HG02938 (cell line): ENCODE results near the gene KAZN.

Experiments used
- ATAC-seq: cut with Tn5 transposase; IDR thresholded peaks from one replicate; pipeline ENCODE4 v1.9.1; 2021; ENCODE audit warnings: mild to moderate bottlenecking, moderate library complexity; ENCODE audit not compliant: unreplicated experiment

KAZN gene

DNA sequence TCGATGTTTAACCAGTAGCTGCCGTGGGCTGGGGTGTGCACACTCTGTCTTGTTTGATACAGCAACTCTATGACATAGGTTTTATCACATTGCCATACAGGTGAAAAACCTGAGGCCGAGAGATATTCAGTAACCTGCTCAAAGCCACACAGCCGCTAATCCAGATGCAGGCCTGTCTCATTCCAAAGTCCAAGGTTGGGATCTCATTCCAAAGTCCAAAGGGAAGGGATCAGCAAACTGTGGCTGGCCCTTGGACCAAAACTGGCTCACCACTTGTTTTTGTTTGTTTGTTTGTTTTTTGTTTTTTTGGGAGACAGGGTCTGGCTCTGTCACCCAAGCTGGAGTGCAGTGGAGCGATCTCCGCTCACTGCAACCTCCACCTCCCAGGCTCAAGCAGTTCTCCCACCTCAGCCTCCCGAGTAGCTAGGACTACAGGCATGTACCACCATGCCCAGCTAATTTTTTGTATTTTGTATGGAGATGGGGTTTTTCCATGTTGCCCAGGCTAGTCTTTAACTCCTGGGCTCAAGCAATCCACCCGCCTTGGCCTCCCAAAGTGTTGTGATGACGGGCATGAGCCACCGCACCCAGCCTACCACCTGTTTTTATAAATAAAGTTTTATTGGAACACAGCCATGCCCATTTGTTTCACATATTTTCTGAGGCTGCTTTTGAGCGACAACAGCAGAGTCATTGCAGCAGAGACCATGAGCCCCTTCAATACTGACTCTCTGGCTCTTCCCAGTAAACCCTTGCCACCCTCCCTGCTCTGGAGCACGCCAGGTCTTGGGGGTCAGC is 391.6 kb downstream of the KAZN start:
- ATAC-seq, result no peak

DNA sequence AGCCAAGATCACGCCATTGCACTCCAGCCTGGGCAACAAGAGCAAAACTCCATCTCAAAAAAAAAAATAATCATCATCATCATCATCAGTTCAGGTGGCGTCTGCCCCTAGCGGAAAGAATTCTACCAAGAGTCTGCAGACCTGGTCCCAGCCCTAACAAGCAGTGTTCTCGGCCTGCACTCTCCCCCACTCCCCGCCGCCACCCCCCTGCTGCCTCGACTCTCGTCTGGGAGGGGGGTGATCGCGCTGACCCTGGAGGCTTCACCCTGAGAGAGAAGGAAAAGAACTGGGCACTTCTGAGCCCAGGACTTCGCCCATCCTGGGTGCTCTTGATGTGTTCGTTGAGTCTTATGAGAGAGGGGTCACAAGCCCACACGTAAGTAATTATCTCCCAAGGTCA is 394.9 kb downstream of the KAZN start:
- ATAC-seq, result no peak

GRCh38 chr1:14994148-14994547 is 395.7 kb downstream of the KAZN start:
- no peak for ATAC-seq

DNA sequence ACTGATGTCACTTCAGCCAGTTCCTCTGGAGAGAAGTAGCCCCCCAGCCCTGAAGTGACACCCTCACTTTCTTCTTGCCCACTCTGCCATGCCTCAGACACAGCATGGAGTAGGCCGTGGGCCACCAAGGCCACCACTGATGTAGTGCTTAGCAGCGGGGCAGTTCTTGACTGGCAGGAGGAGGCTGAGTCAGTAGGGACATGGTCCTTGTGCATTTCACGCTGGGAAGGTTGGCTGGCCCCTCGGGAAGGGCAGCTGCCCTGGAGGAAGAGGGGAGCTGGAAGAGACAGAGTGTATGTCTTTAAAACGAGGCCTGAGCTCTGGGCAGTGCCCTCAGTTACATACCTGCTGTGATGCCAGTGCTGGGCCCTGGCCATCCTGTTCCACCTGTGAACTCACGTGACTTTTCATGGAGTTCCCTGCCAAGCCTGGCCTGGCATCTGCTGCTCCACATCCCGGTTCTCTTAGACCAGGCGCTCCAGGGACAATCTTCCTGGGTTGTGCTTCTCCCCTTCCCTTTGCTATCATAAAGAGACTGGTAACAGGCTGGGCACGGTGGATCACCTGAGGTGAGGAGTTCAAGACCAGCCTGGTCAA is 396.5 kb downstream of the KAZN start:
- ATAC-seq, result no peak

GRCh38 chr1:14996133-14997050 is 397.9 kb downstream of the KAZN start:
- no peak for ATAC-seq

DNA sequence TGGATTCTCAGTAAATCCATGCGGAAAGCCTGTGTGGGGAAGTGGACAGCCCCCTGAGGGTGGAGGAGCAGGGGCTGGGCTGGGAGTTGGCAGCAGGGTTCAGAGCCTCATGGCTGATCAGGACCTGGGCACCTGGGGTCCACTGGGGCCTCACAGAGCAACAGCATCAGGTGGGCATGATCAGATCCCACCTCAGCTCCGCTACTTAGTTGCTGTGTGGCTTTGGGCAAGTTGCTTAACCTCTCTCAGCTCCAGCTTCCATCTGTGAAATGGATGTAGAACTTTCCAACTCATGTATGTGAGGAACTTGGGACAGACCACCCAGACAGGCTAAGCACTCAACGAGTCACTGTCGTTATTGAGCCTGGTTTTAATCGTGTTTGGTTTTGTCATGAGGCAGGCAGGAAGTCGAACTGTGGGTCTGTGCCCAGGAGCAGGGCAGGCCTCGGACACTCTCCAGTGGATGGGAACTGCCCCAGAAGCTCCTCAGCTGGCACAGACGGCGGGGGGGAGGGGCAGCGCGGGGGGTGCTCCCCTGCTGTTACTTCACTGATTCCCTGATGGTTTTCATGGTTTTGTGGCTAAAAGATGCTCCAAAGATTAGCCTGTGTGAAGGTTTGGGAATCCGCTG is 399.3 kb downstream of the KAZN start:
- ATAC-seq, result no peak

DNA sequence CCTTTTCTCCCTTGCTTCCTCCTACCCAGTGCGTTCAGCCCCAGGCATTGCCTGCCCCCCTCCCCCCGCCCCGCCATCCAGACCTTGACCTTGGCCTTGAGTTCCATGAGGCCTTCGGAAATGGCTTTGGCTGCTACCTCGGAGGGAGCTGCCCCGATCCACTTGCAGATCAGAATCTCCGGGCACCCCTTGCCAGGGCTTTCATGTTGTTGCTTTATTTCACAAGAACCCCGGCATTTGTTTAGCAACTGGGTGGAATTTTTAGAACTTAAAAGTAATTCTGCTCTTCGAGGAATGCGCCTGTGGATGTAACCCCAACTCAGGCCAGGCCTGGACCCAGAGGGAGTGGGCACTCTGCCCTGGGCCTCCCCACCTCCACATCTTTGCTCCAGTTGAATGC is 401.0 kb downstream of the KAZN start:
- no peak for ATAC-seq

- ATAC-seq, result no peak
Observed at GRCh38 chr1:15000030-15000429, 401.5 kb downstream of the KAZN start.

DNA sequence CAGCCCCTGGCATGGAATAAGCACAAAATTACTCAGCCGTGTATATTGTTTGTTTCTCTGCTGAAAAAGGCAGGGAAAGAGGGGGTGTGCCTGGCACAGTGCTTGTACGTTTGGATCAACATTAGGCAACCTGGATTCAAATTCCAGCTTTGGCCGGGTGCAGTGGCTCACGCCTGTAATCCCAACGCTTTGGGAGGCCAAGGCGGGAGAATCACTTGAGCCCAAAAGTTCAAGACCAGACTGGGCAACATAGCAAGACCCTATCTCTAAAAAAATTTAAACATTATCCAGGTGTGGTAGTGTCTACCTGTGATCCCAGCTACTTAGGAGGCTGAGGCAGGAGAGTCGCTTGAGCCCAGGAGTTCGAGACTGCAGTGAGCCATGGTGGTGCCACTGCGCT is 402.2 kb downstream of the KAZN start:
- no peak for ATAC-seq

DNA sequence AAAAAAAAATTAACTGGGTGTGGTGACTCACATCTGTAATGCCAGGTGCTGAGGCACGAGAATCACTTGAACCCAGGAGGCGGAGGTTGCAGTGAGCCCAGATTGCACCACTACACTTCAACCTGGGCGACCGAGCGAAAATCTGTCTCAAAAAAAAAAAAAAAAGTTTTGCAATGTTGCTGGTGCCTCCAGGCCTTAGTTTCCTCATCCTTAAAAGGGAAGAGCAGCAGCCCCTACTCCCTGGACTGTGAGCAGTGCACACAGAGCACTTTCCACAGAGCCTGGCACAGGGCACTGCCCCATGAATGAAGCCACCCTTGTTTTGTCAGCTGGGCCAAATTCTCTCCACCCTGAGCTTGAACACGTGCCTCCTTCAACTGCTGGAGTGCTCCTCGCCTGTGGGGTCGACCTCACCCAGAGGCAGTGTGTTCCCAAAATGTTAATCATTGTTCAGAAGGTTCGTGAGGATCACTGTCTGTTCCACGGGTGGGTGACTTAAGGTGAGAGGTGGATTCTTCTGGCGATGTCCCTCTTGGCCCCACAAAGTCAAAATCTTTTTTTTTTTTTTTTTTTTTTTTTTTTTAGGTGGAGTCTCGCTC is 402.9 kb downstream of the KAZN start:
- no peak for ATAC-seq

DNA sequence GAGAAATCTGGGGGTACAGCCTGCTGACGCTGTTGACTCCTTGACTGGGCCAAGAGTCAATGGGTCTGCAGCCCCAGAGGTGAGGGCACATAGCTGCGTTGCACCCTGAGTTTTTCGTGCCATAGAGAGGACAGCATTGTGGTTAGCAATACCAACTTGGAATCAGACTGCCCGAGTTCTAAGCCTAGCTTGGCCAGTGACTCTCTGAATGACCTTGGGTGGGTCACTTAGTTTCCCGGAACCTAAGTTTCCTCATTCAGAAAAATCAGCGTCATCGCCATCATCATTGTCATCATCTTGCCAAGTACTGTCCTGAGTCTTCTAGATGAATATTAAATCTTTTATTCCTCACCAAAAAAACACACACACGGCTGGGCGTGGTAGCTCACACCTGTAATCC is 403.8 kb downstream of the KAZN start:
- ATAC-seq, result no peak

- no peak for ATAC-seq
Observed at GRCh38 chr1:15004396-15004795, 405.9 kb downstream of the KAZN start.

DNA sequence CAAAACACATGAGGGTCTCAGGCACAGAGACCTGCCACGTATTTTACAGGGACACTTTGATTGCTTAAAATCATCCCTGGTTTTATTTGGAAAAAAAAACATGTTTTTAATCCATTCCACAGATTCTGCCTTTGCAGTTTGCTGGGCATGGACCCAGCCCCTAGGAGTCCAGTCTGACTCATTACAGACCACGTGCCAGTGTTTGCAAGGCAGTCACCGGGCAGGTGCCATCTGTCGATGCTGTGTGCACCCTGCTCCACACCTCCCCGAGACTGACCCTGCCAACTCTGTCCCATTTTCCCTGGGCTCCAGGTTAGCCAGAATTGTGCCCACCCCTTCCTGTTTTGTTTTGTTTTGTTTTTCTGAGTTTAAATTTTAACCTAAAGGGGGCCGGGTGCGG is 406.6 kb downstream of the KAZN start:
- ATAC-seq, result no peak

DNA sequence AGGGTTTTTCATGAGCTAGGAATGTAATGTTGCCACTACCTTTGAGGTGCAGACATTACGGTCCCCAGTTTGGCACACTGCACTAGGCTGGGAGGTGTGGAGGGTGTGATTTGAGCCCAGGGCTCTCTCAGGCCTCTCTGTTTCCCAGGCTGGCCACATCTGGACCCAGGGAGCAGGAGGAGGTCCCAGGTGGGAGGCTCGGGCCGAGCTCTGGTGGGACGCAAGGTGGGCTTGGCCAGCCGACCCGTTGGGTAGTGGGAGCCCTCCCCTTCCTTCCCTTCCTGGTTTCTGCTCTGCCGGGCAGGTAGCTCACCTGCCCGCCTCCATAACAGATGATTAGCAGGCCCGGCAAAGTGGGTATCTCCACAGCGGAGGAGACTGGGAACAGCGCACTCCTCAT is 408.9 kb downstream of the KAZN start:
- ATAC-seq, result no peak

GRCh38 chr1:15007842-15008241 is 409.4 kb downstream of the KAZN start:
- ATAC-seq, result no peak

DNA sequence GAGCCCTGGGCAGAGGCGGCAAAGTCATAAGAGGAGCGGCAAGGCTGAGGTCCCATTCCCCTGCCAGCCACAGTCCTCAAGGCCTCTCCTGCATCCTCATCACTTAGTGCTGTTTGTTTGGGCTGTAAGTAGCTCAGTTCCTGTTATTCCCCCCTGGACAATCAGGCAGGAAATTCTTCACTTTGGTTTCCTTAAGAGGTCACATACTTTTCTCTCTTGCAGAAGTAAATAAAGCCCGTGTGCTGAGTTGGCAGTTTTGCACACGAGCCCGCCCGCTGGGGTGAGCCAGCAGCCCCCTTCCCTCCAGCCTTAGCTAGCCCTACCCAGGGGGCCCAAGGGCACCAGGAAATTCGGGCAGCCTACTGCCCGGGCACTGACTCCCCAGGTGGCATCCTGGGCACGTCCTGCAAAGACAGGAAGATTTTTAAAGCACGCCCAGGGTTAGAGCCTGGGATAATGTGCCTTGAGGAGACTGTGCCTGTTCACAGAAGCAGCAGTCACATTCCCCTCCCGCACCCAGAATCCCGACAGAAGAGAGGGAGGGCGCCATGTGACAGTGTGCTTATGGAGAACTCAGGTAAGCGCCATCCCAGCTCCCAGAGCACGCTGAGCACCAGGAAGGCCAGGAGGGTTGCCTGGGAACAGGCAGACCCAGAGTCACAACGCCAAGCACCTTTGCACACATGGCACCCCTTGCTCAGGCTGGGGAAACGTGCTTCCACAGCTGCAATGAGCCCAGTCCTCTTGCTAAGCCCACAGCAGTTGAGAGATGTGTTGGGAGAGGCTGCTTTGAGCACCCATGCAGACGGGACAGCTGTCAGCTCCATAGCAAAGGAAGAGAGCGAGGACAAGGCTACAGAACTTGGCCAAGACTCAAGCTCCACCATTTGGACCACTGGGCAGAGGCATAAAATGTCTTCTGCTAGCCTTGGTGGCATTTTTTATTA is 410.6 kb downstream of the KAZN start:
- no peak for ATAC-seq

- ATAC-seq, result no peak
Observed at GRCh38 chr1:15011160-15011559, 412.7 kb downstream of the KAZN start.

DNA sequence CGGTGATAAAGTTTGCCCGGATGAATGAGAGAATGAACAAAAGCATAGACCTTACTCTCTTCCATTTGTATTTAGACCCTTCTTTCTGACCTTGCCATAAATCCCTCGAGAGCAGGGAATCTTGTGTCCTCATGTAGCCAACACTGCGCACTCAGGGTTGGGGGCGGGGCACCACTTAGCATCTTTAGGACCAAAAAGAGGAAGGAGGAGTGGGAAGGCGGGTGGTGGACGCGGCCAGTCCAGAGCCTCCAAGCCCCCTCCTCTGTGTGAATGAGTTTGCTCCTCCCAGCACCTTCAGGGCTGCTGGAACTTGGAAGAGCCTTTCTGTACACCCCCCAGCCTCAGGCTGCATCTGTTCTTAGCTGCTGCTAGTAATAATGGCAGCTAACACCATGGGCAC is 413.2 kb downstream of the KAZN start:
- no peak for ATAC-seq

DNA sequence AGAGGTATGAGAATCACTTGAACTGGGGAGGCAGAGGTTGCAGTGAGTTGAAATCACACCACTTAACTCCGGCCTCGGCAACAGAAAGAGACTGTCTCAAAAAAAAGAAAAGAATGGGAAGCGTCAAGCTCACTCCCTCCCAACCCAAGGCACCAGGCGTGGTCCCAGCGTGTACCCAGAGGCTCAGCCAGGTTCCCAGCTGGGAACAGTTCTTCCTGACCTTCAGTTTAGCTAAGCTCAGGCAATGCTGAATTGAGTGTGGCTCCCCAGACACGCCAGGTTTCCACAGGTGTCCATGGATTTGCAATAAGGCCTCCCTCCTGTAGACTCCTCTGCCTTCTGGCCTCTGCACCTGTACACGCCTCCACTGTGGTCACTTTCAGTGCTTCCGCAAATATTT is 414.3 kb downstream of the KAZN start:
- no peak for ATAC-seq

- ATAC-seq, result no peak
Observed at GRCh38 chr1:15013767-15014166, 415.3 kb downstream of the KAZN start.
